Dendritic cell treated with granulocyte-macrophage colony-stimulating factor and Interleukin-4, amounts not matched to agents 40 ng/mL and 50 ng/mL, for 4 days (primary cell): ENCODE results near the gene ZHX3.

Experiments
- H3K27ac Mint-ChIP-seq: one replicate; pipeline ENCODE4 v1.8.0; 2022; ENCODE audit warnings: mild to moderate bottlenecking, mixed read lengths
- H3K27me3 Mint-ChIP-seq: one replicate; pipeline ENCODE4 v1.8.0; 2022; ENCODE audit warnings: mild to moderate bottlenecking, mixed read lengths
- H3K36me3 Mint-ChIP-seq: one replicate; pipeline ENCODE4 v1.8.0; 2022; ENCODE audit warnings: low read depth, mixed read lengths
- H3K4me1 Mint-ChIP-seq: one replicate; pipeline ENCODE4 v1.8.0; 2022; ENCODE audit warnings: low read depth, mixed read lengths
- H3K4me3 Mint-ChIP-seq: one replicate; pipeline ENCODE4 v1.8.0; 2022; ENCODE audit warnings: mild to moderate bottlenecking, moderate library complexity, mixed read lengths
- H3K9me3 Mint-ChIP-seq: one replicate; pipeline ENCODE4 v1.8.0; 2022; ENCODE audit warnings: mixed read lengths
- intact Hi-C: fragments of 100-400 bp; cut with micrococcal nuclease; formaldehyde crosslinking; loops from one replicate; pipeline ENCODE4 v1.15.0; 2022

ZHX3 gene

DNA sequence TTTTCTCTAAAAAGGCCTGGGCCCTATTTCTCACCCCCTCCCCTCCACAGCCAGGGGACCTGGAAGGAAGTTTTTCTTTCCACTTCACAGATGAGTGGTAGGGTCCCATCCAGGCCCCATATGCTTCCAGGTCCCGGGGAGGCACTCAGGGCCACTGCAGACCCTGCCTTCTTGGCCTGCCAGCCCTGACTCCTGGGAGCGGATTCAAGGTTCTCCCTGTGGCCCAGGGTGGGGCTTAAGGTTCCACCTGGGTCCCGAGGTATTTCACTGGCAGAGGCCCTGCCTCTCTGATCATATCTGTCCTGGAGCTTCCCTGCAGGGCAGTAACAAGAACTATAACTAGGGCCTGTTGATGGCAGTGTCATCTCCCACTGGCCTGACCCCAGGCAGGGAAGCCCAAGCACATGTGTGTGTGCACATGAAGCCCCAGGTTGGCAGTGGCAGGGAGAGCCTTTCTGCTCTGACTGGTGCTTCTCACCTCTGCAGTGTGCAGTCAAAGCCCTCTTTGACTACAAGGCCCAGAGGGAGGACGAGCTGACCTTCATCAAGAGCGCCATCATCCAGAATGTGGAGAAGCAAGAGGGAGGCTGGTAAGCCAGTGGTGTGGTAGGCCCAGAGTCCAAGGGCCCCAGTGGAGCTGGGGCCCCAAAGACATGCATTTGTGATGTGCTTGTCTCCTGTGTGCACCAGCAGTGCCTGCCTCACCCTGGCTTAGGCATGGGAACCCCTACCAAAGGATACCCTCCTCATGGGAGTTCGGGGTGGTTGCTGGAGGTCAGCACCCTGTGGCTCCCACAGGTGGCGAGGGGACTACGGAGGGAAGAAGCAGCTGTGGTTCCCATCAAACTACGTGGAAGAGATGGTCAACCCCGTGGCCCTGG is 149.0 kb downstream of the ZHX3 start:
- H3K27ac Mint-ChIP-seq = no peak overlapping the region
- no peak overlapping the region for H3K4me3 Mint-ChIP-seq
- peaks cover 52% of the 10 kb centered on the region for H3K27me3 Mint-ChIP-seq
- H3K9me3 Mint-ChIP-seq = no peaks in the 10 kb centered on the region
- intact Hi-C loops = no loop called here
- no peaks in the 10 kb centered on the region for H3K36me3 Mint-ChIP-seq
- no peaks in the 10 kb centered on the region for H3K4me1 Mint-ChIP-seq

DNA sequence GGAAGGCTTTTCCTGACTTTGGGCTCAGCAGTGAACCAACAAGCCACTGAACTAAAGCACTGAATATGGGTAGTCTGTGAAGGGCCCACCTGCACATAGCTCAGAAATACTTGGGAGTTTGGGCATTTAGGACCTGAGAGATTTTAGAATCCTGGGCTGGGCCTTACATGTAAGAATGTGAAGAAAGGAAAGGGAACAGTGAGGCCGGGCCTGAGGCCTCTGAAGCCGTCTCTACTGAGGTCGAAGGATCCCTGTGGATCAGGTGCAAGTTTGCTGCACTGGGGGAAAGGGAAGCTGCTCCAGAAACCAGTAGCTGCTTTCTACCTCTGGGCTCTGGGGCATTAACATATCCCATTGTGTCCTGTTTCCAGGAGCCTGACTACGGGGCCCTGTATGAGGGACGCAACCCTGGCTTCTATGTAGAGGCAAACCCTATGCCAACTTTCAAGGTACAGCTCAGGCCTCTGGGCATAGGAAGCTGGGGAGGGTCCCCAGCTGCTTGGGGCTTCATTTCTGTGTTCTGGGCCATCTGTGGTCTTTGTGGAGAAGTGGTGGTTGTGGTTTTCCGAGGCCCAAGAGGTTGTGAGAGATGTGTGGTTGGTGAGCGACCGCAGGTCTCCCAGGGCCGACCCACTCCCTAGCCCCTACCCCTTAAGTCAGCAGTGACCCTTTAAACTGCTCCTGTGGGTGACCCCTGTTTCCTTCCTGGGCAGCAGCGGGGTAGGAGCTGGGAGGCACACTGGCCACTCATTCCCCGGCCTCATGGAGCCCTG is 149.9 kb downstream of the ZHX3 start:
- no peak overlapping the region for H3K4me3 Mint-ChIP-seq
- peak overlapping the region; percentile 13 for H3K27ac Mint-ChIP-seq
- peaks cover 54% of the 10 kb centered on the region for H3K27me3 Mint-ChIP-seq
- H3K4me1 Mint-ChIP-seq = no peaks in the 10 kb centered on the region
- intact Hi-C loops = no loop called here
- H3K36me3 Mint-ChIP-seq = no peaks in the 10 kb centered on the region
- H3K9me3 Mint-ChIP-seq = no peaks in the 10 kb centered on the region

DNA sequence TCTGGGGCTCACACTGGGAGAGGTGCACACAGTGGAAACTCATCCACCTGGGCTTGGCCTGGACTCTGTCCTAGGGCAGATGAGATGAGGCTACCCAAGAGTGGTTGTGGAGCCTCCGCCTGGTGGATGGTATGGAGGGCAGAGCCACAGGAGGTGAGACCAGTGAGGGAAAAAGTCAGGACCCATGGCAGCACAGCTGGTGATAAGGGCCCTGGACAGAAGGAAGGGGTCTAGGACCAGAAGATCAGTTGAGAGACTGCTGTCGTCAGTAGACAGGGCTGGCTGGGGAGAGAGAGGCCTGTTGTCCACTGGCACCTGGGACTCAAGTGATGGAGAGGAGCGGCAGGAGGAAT is 150.4 kb downstream of the ZHX3 start:
- H3K4me3 Mint-ChIP-seq = no peak overlapping the region
- no peaks in the 10 kb centered on the region for H3K9me3 Mint-ChIP-seq
- intact Hi-C loops = no loop called here
- peaks cover 55% of the 10 kb centered on the region for H3K27me3 Mint-ChIP-seq
- H3K27ac Mint-ChIP-seq = peak overlapping the region; percentile 13
- no peaks in the 10 kb centered on the region for H3K36me3 Mint-ChIP-seq
- H3K4me1 Mint-ChIP-seq = no peaks in the 10 kb centered on the region

DNA sequence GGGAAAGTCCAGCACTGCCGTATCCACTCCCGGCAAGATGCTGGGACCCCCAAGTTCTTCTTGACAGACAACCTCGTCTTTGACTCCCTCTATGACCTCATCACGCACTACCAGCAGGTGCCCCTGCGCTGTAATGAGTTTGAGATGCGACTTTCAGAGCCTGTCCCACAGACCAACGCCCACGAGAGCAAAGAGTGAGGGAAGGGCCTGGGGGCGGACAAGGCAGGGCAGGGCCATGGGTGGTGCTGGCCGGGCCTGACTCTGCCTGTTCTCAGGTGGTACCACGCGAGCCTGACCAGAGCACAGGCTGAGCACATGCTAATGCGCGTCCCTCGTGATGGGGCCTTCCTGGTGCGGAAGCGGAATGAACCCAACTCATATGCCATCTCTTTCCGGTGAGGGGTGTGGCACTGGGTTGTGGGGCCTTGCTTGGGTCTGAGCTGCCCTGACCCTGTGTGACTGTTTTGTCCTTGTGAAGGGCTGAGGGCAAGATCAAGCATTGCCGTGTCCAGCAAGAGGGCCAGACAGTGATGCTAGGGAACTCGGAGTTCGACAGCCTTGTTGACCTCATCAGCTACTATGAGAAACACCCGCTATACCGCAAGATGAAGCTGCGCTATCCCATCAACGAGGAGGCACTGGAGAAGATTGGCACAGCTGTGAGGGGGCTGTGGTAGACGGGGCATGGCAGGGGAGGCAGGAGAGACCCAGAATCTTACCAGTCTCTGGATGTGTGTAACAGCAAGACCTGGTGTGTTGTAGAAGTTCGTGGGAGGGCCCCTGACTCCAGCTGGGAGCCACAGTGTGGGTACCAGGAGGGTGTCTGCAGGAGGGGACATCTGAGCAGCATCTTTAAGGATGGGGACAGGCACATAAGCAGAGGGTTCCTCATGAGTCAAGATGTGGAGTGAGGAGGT is 151.1 kb downstream of the ZHX3 start:
- Mint-ChIP-seq H3K27me3 (peaks cover 49% of the 10 kb centered on the region), H3K9me3 (no peaks in the 10 kb centered on the region), H3K36me3 (no peaks in the 10 kb centered on the region), H3K27ac (peak overlapping the region; percentile 13), H3K4me3 (no peak overlapping the region), H3K4me1 (no peaks in the 10 kb centered on the region)
- intact Hi-C loops = no loop called here

DNA sequence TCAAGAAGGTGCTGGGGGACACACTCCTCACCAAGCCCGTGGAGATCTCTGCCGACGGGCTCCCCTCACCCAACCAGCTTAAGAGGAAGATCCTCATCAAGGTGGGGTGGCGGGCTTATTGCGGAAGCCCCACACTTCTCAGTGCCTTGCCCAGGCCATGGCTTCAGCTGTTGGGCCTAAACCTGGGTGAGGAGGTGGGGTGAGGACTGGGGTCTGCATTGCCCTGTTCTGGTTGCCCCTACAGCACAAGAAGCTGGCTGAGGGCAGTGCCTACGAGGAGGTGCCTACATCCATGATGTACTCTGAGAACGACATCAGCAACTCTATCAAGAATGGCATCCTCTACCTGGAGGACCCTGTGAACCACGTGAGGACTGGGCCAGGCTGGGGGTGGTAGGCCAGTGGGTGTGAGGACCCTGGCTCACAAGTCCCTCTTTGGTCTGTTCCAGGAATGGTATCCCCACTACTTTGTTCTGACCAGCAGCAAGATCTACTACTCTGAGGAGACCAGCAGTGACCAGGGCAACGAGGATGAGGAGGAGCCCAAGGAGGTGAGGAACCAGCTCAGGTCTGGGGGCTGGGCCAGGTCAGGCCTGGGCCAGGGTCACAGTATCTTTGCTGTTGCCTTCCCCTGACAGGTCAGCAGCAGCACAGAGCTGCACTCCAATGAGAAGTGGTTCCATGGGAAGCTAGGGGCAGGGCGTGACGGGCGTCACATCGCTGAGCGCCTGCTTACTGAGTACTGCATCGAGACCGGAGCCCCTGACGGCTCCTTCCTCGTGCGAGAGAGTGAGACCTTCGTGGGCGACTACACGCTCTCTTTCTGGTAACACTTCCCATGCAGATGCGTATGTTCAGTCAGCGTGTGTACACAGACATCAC is 152.3 kb downstream of the ZHX3 start:
- no peaks in the 10 kb centered on the region for H3K36me3 Mint-ChIP-seq
- H3K9me3 Mint-ChIP-seq = no peaks in the 10 kb centered on the region
- peaks cover 47% of the 10 kb centered on the region for H3K27me3 Mint-ChIP-seq
- H3K4me3 Mint-ChIP-seq = no peak overlapping the region
- intact Hi-C loops = no loop called here
- no peaks in the 10 kb centered on the region for H3K4me1 Mint-ChIP-seq
- H3K27ac Mint-ChIP-seq = no peak overlapping the region

DNA sequence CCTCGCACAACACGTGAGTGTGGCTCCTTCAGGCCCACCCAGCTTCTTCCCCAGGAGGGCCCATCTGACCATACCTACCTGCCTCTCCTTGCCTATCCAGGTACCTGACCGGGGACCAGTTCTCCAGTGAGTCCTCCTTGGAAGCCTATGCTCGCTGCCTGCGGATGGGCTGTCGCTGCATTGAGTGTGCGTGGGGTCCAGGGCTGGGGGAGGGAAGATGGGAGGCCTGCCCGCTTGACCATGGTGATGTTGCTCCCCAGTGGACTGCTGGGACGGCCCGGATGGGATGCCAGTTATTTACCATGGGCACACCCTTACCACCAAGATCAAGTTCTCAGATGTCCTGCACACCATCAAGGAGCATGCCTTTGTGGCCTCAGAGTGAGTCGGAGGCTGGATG is 153.7 kb downstream of the ZHX3 start:
- H3K36me3 Mint-ChIP-seq = no peaks in the 10 kb centered on the region

DNA sequence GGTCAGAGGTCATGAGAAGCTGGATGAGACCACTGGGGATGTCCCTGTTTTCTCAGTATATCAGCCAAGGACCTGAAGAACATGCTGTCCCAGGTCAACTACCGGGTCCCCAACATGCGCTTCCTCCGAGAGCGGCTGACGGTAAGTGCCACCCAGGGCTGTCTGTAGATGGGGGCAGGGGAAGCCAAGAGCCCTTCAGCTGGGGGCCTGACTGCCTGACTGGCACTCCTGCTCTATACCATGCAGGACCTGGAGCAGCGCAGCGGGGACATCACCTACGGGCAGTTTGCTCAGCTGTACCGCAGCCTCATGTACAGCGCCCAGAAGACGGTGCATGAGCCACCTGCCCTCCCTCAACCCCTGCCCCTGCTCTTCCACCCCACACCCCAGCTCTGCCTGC is 155.1 kb downstream of the ZHX3 start:
- Mint-ChIP-seq H3K4me1 (no peaks in the 10 kb centered on the region), H3K9me3 (no peaks in the 10 kb centered on the region), H3K27me3 (peaks cover 54% of the 10 kb centered on the region), H3K27ac (no peak overlapping the region), H3K36me3 (no peaks in the 10 kb centered on the region), H3K4me3 (no peak overlapping the region)
- intact Hi-C loops = no loop called here

More for the DNA sequence above, 153.7 kb downstream of the ZHX3 start:
- H3K4me3 Mint-ChIP-seq = no peak overlapping the region
- no peaks in the 10 kb centered on the region for H3K9me3 Mint-ChIP-seq
- peaks cover 47% of the 10 kb centered on the region for H3K27me3 Mint-ChIP-seq
- intact Hi-C loops = no loop called here
- H3K27ac Mint-ChIP-seq = no peak overlapping the region
- H3K4me1 Mint-ChIP-seq = no peaks in the 10 kb centered on the region

DNA sequence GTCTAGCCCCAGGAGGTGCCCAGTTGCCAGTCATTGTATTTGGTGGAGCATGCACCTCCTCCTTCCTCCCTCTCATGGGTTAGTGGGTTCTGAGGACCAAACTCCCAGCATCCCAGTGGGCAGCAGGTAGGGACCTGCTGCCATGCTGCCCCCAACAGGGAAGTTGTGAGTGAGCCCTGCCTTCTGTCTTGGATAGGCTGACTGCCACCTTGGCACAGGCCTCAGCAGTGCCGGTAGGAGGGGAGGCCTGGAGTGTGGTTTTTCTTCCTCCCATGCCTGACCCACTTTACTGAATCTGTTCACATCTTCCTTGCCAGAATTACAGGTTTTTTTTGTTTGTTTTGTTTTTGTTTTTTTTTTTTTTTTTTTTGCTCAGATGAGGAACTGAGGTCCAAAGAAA is 155.6 kb downstream of the ZHX3 start:
- peaks cover 4% of the 10 kb centered on the region for H3K4me1 Mint-ChIP-seq

DNA sequence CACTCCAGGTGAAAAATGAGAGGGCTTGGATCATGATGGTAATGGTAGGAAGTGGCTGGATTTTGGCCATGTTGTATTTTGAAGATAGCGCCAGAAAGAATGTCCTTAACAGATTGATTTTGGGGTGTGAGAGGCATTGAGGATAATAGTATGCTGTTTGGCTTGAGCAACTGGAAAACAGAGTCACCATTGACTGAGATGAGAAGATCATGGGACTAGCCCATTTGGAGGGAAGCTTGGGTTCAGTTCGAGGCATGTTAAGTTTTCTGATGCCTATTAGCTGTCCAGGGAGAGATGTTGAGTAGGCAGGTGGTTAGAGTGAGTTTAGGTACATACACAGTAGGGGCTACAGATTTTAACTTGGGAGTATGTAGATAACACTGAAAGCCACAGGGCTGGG is 156.8 kb downstream of the ZHX3 start:
- Mint-ChIP-seq H3K4me3 (no peak overlapping the region), H3K27ac (no peak overlapping the region), H3K27me3 (peaks cover 50% of the 10 kb centered on the region), H3K36me3 (no peaks in the 10 kb centered on the region), H3K4me1 (peaks cover 5% of the 10 kb centered on the region), H3K9me3 (no peaks in the 10 kb centered on the region)
- intact Hi-C loops = no loop called here

More for the DNA sequence above, 155.6 kb downstream of the ZHX3 start:
- H3K36me3 Mint-ChIP-seq = no peaks in the 10 kb centered on the region
- no peak overlapping the region for H3K4me3 Mint-ChIP-seq
- H3K27ac Mint-ChIP-seq = no peak overlapping the region
- intact Hi-C loops = no loop called here
- peaks cover 53% of the 10 kb centered on the region for H3K27me3 Mint-ChIP-seq
- H3K9me3 Mint-ChIP-seq = no peaks in the 10 kb centered on the region

DNA sequence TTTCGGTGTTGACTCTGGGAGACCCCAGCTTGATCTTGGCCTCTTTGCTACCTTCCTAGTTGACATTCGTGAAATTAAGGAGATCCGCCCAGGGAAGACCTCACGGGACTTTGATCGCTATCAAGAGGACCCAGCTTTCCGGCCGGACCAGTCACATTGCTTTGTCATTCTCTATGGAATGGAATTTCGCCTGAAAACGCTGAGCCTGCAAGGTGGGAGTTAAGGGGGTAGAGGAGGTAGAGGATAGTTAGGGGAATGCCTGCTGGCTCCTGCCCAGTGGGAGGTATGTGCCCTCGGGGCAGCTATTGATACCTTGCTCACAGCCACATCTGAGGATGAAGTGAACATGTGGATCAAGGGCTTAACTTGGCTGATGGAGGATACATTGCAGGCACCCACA is 158.0 kb downstream of the ZHX3 start:
- no peaks in the 10 kb centered on the region for H3K9me3 Mint-ChIP-seq
- H3K27ac Mint-ChIP-seq = no peak overlapping the region
- H3K27me3 Mint-ChIP-seq = peaks cover 48% of the 10 kb centered on the region
- no peak overlapping the region for H3K4me3 Mint-ChIP-seq
- no peaks in the 10 kb centered on the region for H3K36me3 Mint-ChIP-seq
- intact Hi-C loops = no loop called here
- H3K4me1 Mint-ChIP-seq = peaks cover 5% of the 10 kb centered on the region

DNA sequence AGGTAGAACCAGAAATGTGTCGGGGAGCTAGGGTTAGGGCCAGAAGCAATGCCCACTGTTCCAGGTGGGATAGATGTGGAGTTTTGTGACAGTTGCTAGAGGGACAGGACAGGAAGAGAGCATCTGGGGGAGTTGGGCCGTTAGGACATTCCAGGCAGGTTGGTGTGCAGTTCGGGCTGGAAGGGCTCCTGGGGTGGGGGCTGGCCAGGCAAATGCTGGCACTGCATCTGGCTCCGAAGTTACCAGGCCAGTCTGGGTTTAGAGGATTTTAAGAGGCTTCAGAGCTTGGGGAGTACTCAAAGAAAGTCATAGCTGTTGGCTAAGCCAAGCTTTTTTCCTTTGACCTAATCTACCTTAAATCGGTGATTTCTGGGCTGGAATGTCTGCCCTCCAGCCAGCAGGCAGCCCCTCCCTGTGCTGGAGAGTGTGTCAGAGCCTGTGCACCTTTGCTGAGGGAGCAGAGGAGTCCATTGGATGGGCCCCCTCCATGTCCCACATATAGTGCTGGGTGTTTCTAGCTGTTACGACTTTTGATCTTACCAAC is 159.4 kb downstream of the ZHX3 start:
- H3K27me3 Mint-ChIP-seq = peaks cover 43% of the 10 kb centered on the region
- H3K27ac Mint-ChIP-seq = no peak overlapping the region
- intact Hi-C loops = no loop called here
- peaks cover 5% of the 10 kb centered on the region for H3K4me1 Mint-ChIP-seq
- no peaks in the 10 kb centered on the region for H3K9me3 Mint-ChIP-seq
- H3K36me3 Mint-ChIP-seq = no peaks in the 10 kb centered on the region
- H3K4me3 Mint-ChIP-seq = no peak overlapping the region

DNA sequence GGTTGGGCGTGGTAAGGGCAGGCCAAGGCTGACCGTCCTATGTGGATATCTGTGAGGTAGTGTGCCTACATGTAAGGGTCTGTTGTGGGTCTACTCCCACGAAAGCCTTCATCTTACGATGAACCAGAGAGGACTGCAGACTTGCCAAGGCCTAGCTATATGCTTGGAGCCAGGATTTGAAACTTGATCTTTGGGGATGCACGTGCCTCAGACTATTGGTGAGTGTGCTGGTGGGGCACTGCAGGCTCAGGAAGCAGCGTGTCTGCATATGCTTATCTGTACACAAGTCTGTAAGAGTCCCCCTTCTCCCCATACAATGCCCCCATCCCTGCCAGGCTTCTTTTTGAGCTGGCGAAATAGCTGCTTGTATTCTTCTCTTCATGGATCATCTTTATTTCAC is 162.3 kb downstream of the ZHX3 start:
- Mint-ChIP-seq H3K36me3 (no peaks in the 10 kb centered on the region), H3K4me1 (peaks cover 9% of the 10 kb centered on the region), H3K27ac (no peak overlapping the region), H3K9me3 (no peaks in the 10 kb centered on the region), H3K4me3 (no peak overlapping the region), H3K27me3 (peaks cover 49% of the 10 kb centered on the region)
- intact Hi-C loops = no loop called here
